DMS153 treated with DMSO at 0.1 percent for 48 hours (cell line): ENCODE results near the gene ACTR5.

ENCODE experiments used
- DNase-seq: peaks from one replicate; lab custom pipeline; 2025; ENCODE audit not compliant: unreplicated experiment; lab: John Stamatoyannopoulos, UW

ACTR5 gene

DNA sequence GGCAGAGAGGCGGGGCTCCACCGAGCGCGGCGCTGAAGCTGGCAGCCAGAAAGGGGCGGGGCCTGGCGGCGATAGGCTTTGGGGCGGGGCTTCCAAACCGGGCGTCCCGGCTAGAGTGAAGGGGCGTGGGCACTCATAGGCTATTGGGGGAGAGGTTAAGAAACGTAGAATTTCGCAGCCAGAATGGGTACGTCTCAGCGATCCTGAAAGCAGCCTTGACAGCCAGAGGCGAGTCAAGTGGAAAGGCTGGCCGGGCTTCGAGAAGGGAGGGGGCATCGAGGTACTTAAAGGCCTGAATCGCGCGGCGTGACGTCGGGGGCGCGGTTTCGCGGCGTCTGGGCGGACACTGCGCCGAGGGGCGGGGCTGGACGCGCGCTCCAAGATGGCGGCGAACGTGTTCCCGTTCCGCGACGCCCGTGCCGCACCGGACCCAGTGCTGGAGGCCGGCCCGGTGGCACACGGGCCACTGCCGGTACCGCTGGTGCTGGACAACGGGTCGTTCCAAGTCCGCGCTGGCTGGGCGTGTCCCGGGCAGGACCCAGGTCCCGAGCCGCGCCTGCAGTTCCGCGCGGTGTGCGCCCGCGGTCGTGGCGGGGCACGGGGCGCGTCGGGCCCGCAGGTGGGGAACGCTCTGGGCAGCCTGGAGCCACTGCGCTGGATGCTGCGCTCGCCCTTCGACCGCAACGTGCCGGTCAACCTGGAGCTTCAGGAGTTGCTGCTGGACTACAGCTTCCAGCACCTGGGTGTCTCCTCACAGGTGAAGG is at the start of gene ACTR5:
ACTR5 (plus strand) TSS at position 364 of the 764 bp plus-strand sequence; CDS start at position 383, 19 bp downstream.
- DNase-seq, result peak; percentile 90

DNA sequence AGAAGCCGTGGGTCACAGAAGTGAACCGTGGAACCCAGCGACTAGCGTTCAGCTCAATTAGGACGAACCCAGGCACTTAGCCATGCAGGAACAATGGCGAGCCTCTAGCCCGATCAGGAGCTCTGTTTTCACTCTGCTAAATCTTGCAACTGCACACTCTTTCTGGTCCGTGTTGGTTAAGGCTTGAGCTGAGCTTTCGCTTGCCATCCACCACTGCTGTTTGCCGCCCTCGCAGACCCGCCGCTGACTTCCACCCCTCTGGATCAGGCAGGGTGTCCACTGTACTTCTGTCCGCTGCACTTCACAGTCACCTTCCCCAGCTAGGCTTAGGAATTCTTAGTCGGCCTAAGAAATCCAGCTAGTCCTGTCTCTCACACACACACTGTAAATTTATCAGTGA is 49.7 kb upstream of the ACTR5 start:
- DNase-seq, result no peak

DNA sequence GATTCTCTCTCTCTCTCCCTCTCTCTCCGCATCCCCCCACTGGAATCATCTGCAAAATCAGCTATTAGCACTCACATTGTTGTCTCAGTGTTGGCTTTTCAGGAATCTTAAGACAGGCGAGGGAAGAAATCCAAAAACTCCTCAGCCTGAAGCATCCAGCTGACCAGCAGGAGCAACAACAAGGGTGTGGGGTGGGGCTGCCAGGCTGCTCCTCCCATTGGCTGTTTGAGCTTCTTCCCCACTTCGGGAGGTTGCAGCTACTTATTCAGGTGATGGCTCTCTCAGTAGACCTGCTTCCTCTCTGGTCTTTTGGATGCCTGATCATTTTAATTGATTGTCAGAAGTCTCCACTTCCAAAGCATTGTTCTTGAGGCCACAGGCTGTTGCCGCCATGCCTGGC is 48.1 kb upstream of the ACTR5 start:
- DNase-seq, result no peak

DNA sequence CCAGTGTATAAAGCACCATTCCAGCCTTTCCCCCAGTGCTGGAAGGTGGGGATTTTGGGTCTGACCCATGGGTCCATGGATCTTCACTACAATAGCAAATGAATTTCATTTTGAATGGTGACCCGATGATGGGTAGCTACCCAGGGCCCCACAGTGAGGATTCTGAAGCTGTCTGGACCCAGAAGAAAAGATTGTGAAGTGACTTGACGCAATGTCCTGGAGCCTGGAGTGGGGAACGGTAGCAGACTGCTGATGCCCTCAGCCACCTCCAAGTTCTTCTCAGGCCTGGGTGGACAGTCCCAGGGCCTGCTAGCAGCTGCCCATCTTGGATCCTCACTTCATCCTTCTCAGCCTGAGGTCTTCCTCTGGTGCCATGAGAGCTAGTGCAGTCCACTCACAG is 47.3 kb upstream of the ACTR5 start:
- DNase-seq, result no peak

DNA sequence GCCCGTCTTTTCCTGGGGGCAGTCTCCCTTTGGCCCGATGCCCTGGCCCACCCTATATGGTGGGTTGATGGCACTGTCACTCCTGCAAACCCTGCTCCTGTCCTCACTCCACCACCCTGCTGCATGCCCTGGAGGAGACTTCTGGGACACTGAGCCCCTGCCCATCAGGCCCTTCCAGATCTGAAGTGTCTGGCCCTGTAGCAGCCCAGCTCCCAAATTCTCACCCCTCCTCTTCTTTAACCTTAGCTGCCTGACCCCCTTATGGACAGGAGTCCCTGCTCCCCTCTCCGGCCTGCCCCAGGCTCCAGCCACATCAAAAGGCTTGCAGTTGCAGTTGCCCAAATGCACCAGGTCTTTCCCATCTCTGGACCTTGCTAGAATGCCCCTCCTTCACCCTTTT is 44.7 kb upstream of the ACTR5 start:
- no peak for DNase-seq

DNA sequence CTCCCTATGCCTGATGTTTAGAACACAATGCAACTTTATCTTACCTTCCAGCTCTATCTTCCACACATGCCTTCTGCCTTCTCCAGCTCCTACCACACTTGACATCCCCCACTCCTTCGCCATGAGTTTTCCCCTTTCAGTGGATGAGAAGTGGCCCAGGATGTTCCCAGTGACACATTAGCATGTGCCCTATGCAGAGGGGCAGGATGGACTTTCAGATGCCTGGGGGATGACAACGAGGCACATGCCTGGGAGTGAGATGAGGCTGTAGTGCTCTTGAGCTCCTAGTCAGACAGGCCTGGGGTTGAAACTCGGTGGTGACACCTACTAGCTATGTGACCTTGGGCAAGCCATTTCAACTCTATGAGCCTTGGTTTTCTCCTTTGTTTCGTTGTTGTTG is 44.1 kb upstream of the ACTR5 start:
- DNase-seq, result no peak

DNA sequence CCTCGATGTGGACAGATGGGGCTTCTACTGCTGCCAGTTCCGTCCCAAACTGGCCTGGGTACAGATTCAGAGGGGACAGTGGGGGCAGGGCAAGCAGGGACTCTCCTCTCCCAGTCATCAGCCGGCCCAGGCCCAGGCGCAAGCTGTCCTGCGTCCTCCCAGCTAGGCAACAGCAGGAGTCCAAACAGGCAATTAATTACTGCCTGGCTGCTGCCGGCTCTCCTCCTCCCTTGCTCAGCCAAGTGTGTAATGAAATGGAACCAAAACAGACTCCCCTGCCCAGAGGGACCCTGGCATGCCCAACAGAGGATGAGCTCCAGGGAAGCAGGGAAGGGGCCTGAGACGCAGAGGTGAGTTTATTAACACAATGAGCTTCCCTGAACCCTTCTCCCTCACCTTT is 41.8 kb upstream of the ACTR5 start:
- DNase-seq, result no peak

DNA sequence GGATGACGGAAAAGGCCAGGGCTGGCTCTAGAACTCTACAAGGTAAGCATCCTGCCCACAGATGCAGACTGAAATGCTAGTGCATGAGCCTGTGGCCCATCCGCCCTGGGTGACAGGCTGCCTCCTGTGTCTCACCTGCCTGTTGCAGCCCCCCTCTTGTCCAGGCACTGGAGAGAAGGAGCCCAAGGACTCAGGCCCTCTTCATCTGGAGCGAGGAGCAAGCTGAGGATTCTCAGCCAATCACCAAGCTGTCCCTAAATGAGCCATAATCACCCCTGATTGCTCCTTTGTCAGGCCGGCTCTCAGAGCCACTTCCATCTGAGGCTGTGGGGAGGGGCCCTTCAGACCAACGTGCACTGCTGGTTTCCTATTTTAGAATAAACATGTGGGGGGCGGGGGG is 34.0 kb upstream of the ACTR5 start:
- no peak for DNase-seq

DNA sequence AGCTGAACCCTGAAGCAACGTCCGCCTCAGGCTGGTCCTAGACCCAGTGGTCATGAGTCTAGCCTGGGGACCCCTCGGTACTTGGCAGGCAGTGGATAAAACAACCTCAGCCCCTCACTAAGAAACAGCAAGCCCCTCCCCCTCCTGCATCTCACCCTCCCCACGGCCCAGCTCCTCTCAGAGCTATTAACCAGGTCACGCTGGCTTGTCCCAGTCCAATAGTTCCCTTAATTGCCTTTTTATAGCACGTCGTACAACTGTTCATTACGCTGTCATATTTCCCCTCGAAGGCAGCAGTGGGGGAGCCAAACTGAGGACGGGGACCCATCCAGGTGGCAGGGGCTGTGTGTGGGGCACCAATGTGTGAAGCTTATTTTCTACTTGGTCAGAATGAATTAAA is 32.6 kb upstream of the ACTR5 start:
- DNase-seq, result no peak

DNA sequence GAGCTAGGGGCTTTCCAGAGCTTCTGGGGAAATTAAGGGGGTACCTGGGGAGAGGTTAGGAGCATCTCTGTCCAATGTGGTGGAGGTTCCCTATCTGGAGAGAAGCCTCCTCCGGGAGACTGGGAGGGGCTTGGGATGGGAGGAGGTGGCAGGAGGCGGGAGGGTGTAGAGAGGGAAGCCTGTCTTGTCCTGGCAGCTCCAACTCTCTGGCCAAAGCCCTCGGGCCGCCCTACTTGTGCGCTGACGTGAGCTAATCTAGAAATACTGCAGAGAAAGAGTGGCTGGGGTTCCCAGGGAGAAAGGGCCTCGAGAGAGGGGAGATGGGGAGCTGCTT is 25.6 kb upstream of the ACTR5 start:
- no peak for DNase-seq

DNA sequence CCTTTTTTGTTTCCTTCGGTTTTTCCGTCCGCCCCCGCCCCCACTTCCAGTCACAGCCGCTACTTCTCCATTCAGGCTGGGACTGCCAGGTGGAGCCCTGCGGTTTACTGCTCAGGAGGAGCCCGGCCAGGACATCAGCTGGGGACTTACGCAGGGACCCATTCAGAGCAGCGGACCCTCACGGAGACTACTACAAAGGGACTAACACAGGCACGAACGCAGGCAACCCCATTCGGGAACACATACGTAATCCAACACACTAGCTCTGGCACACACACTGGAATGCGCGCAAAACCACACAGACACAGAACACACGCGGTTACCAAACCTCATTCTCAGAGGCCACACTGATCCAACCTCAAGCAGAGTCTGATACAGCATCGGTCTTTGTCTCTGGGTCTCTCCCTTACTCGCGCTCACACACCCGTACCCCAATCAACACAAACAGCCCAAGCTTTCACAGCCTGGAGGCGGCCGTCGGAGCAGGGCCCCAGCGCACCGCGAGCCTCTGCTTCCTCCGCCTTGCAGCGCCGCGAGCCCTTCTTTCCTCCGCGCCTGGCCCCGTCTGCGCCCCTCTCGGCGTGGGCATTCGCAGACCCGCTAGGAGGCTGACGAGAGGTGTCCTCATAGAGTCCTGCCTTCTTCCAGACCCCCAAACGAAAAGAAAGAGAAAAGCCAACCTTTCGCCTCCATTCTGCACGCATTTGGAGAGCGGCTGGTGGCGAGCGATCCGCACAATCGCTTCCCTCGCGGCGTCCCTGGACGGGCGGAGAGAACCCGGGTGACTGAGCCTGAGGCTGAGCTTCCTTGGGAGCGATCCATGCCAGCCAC is 25.0 kb upstream of the ACTR5 start:
- DNase-seq, result no peak

DNA sequence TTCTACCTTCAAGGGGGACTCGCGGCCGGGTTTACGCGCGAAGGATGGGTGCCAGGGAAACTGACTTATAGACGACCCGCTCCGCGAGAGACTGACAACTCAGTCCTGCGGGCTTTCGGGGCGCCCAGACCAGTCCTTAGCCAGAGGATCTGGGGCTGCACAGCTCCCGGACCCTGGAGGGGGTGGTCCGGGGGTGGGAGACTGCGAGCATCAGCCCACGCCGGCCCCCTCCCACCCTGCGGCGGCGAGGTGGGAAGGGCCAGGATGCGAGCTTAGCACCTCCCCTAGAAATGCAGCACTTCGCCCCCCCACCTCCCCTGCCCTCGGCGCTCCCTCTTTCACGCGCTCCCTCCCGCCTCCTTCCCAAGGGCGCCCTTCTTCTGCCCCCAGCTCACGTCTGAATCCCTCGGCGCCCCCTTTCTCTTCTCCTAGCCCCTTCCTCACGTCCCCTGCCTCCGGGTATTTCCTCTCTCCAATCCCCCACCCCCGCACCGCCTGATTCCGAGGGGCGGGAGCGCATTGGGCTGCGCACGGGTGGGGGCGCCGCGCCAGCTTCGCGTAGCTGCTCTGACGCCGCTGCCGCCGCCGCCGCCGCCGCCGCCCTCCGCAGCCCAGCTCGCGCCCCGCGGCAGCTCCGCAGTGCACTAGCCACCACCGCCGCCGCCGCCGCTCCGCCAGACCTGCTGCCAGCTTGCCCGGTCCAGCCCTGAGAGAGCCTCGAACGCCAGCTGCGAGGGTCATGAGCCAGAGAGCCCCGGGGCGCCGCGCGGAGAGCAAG is 24.2 kb upstream of the ACTR5 start, which contains the start of gene SLC32A1:
SLC32A1 (plus strand) TSS at position 639 of the 778 bp plus-strand sequence. CDS start 239 bp downstream, outside the sequence.
- no peak for DNase-seq

DNA sequence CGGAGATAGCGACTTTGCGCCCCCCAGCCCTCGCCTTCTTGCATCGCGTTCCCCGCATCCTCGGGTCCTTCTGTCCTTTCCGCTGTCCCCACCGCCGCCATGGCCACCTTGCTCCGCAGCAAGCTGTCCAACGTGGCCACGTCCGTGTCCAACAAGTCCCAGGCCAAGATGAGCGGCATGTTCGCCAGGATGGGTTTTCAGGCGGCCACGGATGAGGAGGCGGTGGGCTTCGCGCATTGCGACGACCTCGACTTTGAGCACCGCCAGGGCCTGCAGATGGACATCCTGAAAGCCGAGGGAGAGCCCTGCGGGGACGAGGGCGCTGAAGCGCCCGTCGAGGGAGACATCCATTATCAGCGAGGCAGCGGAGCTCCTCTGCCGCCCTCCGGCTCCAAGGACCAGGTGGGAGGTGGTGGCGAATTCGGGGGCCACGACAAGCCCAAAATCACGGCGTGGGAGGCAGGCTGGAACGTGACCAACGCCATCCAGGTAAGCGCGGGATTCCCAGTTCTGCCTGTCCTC is 23.6 kb upstream of the ACTR5 start:
- no peak for DNase-seq

DNA sequence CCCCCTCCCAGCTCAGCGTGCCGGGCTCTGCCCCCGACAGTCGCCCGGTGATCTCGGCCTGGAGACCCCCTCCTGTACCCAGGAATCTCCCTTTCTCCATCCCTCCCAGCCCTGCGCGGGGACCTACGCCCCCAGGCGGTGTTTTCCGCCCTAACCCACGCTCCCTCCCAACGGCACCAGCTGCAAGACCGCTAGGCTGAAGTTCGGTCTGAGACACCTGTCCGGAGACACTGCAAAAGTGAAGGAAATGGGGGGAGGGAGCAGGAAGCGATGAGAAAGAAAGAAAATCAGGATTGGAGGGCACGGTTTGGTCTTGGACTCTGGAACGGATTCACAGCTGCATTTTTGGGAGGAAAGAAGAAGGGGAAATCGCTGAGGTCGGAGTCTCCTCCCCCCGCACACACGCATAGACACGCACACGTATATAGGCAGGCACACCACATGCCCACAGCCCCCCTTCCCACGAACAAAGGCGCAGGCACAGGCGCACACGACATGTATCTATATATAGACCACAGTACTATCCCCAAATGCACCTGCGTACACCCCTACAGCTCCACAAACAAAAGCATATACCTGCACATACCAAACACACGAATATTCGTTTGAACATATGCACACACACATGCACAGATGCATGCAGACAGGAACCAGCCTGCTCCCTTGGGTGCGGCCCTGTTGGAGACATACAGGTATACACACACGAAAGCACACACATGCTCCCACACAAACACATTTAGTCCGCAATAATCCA is 22.9 kb upstream of the ACTR5 start:
- DNase-seq, result no peak

DNA sequence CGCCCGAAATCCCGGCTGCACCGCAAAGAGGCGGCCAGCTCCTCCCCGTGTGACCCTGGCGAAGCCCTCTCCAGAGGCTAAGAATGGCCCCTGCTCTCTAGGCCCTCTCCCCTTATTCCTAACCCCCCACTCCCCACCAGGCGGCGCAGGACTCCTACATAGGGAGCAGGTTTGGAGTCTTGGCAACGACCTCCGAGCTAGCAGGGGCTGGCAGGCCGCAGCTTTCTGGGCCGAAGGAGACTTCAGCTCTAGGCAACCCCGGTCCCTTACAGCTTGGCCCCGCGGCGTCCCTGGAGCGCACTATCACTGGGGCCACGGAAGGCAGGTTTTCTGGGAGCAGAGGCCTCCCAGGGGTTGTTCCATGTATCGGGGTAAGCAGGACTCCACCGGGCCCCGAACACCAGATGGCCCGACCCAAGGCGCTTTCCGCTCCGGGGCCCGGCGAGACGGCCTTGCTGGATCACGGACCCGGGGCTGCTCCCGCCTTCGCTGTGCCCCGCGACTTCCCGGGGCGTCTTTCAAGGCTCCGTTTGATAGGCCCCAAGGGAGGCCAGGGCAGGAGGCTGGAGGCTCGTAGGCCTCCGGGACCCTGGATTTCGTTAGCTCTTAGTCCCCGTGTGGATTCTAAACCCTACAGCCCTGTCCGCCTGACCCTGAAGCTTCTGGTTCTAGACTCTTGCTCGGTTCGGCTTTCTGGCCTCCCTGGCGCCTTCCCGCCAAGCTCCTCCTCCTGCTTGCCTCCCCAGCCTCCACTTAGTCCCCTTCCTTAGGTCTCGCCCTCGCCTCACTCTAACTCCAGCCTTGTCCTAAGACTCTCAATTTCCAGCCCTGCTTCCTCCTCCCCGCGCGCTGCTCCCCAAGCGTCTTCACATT is 22.1 kb upstream of the ACTR5 start:
- peak; percentile 3 for DNase-seq

DNA sequence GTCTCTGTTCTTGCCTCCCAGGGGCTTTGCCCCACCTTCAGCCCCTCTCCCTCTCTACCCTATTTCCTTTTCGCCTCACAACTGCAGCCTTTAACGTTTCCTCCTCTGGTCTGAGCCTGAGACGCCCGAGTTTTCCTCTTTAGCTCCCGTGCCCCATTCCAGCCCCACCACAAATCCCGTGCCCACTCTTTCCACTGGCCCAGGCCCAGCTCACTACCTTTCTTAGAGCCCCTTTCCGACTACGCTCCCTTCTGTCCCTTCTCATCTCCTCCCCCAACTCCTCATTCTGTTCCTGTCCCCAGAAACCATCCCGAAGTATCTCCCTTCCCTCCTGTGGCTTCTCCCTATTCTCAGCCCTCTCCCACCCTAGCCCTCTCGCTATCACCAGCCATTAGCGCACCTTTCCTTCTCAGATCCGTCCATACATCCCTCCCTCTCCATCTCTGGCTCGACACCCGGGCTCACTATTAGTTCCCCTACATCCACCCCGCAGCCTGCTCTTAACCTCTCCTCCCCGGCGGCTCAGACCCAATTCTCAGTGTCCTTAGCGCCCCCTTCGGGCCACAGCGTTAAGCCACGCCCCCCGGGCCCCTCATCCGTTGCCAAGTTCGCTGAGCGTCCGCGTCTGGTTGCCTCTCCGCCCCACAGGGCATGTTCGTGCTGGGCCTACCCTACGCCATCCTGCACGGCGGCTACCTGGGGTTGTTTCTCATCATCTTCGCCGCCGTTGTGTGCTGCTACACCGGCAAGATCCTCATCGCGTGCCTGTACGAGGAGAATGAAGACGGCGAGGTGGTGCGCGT is 21.3 kb upstream of the ACTR5 start:
- no peak for DNase-seq

DNA sequence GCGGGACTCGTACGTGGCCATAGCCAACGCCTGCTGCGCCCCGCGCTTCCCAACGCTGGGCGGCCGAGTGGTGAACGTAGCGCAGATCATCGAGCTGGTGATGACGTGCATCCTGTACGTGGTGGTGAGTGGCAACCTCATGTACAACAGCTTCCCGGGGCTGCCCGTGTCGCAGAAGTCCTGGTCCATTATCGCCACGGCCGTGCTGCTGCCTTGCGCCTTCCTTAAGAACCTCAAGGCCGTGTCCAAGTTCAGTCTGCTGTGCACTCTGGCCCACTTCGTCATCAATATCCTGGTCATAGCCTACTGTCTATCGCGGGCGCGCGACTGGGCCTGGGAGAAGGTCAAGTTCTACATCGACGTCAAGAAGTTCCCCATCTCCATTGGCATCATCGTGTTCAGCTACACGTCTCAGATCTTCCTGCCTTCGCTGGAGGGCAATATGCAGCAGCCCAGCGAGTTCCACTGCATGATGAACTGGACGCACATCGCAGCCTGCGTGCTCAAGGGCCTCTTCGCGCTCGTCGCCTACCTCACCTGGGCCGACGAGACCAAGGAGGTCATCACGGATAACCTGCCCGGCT is 20.6 kb upstream of the ACTR5 start:
- DNase-seq, result no peak

DNA sequence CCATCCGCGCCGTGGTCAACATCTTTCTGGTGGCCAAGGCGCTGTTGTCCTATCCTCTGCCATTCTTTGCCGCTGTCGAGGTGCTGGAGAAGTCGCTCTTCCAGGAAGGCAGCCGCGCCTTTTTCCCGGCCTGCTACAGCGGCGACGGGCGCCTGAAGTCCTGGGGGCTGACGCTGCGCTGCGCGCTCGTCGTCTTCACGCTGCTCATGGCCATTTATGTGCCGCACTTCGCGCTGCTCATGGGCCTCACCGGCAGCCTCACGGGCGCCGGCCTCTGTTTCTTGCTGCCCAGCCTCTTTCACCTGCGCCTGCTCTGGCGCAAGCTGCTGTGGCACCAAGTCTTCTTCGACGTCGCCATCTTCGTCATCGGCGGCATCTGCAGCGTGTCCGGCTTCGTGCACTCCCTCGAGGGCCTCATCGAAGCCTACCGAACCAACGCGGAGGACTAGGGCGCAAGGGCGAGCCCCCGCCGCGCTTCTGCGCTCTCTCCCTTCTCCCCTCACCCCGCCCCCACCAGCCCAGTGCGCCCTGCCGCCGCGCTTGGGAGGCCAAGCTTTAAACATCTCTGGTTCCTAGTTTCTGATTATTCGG is 20.0 kb upstream of the ACTR5 start:
- DNase-seq, result no peak
